Forelimb muscle (tissue), 1 donor: Measurements from ENCODE around the gene RPEL1. TPM values are rescaled to one million over a fixed set of nuclear protein-coding genes. Genes with fewer than 3 reads are reported as not detected.
"Not testable (repeated sequence)": the region's sequence is repeated elsewhere in the genome, so short reads cannot be mapped to it uniquely, and the experiment has no call there.

ENCODE experiments used
- DNase-seq: peaks from one replicate; pipeline ENCODE4 v3.0.0-alpha.2; 2013; ENCODE audit warnings: low read depth
- polyA plus RNA-seq: library from polyadenylated mRNA; unstranded; fragments of 120-200 nt; gene quantifications from one replicate; pipeline ENCODE4 v1.2.1, GENCODE V29; 2013; ENCODE audit not compliant: insufficient read length

RPEL1 gene
- polyA plus RNA-seq: not detected

DNA sequence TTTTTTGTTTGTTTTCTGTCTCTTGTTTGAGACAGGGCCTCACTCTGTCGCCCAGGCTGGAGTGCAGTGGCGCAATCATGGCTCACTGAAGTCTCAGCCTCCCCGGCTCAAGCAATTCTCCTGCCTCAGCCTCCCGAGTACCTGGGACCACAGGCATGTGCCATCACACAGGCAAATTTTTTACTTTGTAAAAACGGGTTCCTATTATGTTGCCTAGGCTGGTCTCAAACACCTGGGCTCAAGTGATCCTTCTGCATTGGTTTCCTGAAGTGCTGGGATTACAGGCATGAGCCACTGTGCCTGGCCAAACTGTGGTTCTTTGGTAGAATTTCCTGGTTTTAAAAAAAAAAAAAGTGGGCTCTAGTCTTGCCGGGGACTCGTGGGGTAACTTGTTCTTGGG lies at the start of gene RPEL1:
Gene RPEL1 (plus strand): TSS at position 301 of the 400 bp plus-strand sequence. CDS start 110 bp downstream, outside the sequence.
- DNase-seq: not testable (repeated sequence)

DNA sequence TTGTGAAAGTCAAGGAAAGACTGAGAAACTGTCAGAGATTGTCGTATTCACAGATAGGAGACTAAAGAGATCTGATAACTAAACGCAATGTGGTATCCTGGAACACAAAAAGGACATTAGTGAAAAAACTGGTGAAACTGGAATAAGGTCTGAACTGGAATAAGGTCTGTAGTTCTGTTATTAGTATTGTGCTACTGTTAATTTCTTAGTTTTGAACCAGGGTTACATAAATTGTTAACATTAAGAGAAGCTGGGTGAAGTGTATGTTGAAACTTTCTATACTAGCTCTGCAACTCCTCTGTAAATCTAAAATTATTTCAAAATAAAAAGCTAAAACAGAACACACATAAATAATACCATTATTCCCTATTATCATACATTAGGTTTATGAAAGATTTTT lies 49.2 kb upstream of the RPEL1 start:
- DNase-seq: no peak

DNA sequence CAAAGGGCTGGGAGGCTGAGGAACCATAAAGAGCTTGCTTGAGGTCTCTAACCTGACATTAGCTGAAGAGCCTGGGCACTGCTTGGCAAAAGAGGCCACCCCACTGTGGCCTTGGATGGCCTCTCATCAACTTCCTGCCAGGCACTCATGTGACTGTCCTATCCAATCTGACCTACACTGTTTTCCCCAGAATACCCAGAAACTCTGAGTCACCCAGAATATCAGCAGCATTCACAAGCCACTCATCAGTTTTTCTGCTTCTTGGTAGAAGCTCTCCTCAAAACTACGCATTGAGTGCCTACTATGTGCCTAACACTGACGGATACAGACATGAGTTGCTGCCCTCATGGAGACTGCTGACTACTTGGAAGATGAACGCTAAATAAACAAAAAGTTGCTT lies 48.5 kb upstream of the RPEL1 start:
- no peak for DNase-seq

DNA sequence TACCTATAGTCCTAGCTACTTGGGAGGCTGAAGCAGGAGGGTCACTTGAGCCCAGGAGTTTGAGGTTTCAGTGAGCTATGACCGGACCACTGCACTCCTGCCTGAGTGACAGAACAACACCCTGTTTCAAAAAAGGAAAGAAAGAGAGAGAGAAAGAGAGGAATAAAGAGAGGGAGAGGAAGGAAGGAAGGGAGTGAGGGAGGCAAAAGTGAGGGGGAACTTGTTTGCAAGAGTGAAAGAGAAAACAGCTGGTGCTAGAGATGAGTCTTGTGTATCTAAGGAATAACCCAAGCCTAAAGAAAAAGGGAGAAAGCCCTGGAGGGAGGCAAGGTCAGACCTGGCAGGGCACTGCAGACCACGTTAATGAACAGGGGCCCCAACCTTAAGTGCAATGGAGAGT lies 47.8 kb upstream of the RPEL1 start:
- no peak for DNase-seq

DNA sequence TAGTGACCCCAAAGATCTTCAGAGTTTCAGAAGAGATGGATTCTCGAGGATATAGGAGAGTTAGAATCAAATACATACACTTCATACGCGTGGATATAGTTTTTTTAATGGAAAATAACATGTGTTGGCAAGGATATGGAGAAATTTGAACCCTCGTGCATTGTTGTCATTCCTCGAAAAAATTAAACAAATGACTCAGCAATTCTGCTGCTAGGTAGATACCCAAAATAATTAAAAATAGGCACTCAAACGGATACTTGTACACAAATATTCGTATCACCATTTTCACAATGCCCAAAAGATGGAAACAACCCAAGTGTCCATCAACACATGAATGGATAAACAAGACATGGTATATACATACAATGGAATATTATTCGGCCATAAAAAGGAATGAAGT lies 47.0 kb upstream of the RPEL1 start:
- no peak for DNase-seq

DNA sequence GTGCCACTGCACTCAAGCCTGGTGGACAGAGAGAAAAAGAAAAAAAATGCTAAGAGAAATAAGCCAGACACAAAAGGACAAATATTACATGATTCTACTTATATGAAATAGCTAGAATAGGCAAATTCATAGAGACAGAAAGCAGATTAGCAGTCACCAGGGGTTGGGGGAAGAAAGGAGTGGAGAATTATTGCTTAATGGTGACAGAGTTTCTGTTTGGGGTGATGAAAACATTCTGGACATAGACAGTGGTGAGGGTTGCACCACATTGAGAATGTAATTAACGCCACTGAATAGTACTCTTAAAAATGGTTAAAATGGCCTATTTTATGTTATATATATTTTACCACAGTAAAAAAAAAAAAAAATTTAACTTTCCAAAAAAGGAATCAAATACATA lies 46.2 kb upstream of the RPEL1 start:
- no peak for DNase-seq

DNA sequence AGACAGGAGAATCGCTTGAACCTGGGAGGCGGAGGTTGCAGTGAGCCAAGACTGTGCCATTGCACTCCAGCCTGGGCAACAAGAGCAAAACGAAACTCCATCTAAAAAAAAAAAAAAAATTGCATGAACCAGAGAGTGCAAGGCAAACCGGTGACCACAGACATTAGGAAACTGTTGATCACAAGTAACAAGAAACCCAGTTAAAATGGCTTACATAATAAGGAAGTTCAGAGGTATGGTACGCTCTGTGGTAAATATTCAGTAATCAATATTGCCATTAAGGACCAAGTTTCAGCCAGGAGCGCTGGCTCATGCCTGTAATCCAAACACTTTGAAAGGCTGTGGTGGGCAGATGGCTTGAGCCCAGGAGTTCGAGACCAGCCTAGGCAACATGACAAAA lies 43.4 kb upstream of the RPEL1 start:
- no peak for DNase-seq

DNA sequence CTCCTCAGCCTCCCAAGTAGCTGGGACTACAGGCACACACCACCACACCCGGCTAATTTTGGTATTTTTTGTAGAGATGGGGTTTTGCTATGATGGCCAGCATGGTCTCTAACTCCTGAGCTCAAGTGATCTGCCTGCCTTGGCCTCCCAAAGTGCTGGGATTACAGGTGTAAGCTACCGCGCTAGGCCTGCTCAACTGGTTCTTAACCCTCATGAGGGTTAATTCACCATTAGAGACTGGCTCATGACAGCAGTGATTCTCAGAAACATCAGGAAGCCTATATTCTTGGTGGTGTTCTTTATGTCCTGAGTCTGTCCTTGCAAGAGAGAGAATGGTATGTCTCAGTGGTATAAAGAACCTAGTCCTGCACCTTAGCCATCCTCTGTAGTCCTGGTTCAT lies 42.2 kb upstream of the RPEL1 start:
- DNase-seq: no peak

DNA sequence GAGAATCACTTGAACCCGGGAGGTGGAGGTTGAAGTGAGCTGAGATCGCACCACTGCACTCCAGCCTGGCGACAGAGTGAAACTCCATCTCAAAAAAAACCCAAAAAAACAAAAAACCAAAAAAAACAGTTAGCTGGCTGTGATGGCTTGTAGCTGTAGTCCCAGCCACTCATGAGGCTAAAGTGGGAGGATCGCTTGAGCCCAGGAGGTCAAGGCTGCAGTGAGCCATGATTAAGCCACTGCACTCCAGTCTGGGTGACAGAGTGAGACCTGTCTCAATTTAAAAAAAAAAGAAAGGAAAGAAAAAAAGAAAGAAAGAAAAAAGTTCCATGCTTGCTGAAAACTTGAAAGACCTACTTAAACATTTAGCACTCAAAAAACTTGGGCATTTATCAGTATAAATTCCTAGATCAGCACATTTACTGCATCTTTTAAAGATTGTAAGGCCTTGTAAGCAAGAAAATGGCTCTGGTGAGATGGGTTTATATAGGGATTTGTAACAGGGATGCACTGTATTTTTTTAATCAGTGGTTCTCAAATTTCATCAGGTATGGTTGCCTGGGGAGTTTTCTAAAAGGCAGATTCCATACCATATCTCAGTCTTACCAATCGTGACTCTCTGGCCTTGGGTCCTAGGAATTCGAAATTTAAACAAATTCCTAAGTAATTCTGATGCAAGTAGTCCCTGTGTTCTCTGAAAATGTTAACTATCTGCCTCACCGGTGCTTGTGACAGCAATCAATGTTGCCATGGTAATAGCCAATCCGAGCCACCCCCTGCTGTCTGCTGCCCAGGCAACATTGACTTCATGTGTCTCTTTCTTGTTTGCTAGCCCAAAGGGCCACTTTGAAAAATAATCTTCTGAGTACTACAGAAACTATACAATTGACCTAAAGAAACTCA lies 41.1 kb upstream of the RPEL1 start:
- no peak for DNase-seq

DNA sequence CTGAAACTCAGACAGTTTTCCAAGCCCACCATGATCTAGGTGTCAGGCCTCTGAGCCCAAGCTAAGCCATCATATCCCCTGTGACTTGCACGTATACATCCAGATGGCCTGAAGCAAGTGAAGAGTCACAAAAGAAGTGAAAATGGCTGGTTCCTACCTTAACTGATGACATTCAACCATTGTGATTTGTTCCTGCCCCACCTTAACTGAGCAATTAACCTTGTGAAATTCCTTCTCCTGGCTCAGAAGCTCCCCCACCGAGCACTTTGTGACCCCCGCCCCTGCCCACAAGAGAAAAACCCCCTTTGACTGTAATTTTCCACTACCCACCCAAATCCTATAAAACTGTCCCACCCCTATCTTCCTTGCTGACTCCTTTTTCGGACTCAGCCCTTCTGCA lies 40.3 kb upstream of the RPEL1 start:
- DNase-seq: not testable (repeated sequence)

DNA sequence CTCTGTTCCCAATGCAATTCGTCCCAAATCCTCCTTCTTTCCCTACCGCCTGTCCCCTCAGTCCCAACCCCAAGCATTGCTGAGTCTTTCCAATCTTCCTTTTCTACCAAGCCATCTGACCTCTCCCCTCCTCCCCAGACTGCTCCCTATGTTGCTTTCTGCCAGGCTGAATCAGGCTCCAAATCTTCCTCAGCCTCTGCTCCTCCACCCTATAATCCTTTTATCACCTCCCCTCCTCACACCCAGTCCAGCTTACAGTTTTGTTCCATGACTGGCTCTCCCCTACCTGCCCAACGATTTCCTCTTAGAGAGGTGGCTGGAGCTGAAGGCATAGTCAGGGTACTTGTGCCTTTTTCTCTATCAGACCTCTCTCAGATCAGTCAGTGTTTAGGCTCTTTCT lies 39.0 kb upstream of the RPEL1 start:
- DNase-seq: not testable (repeated sequence)

DNA sequence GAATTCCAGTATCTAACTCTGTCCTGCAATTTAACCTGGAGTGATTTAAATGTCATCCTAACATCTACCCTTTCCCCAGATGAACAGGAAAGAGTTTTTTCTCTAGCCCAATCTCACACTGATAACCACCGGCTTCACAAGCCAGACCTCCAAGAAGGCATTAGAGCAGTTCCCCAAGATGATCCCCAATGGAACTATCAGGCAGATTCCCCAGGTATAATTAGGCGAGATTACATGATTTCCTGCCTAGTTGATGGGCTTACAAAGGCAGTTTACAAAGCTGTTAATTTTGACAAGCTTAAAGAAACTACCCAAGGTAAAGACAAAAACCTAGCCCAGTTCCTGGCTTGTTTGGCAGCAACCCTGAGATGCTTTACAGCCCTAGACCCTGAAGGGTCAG lies 38.5 kb upstream of the RPEL1 start:
- no peak for DNase-seq

DNA sequence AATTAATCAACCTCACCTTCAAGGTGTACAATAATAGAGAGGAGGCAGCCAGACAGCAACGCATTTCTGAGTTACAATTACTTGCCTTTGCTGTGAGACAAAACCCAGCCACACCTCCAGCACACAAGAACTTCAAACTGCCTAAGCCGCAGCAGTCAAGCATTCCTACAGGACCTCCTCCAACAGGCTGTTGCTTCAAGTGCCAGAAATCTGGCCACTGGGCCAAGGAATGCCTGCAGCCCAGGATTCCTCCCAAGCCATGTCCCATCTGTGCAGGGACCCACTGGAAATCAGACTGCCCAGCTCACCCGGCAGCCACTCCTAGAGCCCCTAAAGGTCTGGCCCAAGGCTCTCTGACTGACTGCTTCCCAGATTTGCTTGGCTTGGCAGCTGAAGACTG lies 38.0 kb upstream of the RPEL1 start:
- DNase-seq: not testable (repeated sequence)

DNA sequence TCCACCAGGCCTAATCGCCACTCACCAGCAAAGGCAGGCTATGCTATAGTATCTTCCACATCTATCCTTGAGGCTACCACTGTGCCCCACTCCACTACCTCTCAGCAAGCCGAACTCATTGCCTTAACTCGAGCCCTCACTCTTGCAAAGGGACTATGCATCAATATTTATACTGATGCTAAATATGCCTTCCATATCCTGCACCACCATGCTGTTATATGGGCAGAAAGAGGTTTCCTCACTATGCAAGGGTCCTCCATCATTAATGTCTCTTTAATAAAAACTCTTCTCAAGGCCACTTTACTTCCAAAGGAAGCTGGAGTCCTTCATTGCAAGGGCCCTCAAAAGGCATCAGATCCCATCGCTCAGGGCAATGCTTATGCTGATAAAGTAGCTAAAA lies 35.4 kb upstream of the RPEL1 start:
- DNase-seq: not testable (repeated sequence)

DNA sequence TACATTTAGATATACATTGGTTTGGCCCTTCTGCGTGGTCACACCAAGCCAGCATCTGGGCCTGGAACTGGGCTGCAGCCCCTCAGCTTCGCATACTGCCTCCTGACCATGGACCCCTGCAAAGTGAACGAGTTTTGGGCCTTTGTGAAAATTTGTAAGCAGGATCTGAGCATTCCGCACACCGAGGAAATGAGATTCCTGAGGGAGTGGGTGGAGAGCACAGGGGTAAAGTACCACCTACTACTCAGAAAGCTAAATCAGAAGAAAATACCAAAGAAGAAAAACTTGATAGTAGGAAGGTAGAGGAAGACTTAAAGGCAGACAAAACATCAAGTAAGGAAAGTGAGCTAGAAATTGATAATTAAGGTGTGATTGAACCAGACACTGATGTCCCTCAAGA lies 30.1 kb upstream of the RPEL1 start:
- DNase-seq: no peak

DNA sequence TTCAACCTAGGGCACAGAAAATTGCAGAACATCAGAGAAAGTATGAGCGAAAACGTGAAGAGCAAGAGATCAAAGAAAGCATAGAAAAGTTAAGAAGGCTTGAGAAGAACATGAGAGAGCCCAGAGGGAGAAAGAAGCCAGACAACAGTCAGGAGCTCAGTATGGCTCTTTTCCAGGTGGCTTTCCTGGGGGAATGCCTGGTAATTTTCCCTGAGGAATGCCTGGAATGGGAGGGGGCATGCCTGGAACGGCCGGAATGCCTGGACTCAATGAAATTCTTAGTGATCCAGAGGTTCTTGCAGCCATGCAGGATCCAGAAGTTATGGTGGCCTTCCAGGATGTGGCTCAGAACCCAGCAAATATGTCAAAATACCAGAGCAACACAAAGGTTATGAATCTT lies 29.3 kb upstream of the RPEL1 start:
- not testable (repeated sequence) for DNase-seq

DNA sequence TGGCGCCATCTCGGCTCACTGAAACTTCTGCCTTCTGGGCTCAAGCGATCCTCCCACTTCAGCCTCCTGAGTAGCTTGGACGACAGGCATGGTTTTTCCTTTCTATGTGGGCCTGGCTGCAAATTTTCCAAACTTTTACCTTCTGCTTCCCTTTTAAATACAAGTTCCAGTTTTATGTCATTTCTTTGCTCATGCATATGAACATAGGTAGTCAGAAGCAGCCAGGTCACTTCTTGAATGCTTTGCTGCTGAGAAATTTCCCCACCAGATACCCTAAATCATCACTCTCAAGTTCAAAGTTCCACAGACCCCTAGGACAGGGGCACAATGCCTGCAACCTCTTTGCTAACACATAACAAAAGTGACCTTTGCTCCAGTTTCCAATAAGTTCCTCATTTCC lies 21.6 kb upstream of the RPEL1 start:
- no peak for DNase-seq

DNA sequence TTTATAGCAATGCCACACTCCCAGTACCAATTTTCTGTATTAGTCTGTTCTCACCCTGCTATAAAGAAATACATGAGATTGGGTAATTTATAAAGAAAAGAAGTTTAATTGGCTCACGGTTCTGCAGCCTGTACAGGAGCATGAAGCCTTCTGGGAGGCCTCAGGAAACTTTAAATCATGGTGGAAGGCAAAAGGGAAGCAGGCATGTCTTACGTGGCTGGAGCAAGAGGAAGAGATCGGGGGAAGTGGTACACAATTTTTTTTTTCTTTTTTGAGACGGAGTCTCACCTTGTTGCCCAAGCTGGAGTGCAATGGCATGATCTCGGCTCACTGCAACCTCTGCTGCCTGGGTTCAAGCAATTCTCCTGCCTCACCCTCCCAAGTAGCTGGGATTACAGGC lies 21.0 kb upstream of the RPEL1 start:
- DNase-seq: not testable (repeated sequence)

DNA sequence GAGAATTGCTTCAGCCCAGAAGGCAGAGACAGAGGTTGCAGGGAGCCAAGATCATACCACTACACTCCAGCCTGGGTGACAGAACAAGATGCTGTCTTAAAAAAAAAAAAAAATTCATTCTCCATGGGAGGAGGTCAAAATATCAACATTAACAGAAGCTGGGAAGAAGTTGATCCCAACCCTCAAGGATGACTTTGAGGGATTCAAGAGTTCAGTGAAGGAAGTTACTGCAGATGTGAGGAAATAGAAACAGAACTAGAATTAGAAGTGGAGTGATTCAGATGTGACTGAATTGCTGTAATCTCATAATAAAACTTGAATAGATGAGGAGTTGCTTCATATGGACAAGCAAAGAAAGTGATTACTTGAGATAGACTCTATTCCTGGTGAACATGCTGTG lies 19.7 kb upstream of the RPEL1 start:
- DNase-seq: no peak

DNA sequence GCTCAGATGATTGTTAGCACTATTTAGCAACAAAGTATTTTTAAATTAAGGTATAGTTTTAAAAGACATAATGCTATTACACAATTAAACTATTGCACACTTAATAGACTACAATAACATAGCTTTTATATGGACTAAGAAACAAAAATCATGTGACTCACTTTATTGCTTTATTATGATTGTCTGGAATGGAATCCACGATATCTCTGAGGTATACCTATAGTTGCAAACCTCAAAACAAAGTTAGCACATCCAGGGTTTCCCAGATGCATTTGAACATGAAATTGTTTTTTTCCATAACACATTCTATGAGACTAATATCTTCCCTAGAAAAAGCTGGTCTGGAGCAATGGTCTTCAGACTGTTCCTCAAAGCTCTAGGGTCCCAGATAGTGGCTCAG lies 18.3 kb upstream of the RPEL1 start:
- no peak for DNase-seq

DNA sequence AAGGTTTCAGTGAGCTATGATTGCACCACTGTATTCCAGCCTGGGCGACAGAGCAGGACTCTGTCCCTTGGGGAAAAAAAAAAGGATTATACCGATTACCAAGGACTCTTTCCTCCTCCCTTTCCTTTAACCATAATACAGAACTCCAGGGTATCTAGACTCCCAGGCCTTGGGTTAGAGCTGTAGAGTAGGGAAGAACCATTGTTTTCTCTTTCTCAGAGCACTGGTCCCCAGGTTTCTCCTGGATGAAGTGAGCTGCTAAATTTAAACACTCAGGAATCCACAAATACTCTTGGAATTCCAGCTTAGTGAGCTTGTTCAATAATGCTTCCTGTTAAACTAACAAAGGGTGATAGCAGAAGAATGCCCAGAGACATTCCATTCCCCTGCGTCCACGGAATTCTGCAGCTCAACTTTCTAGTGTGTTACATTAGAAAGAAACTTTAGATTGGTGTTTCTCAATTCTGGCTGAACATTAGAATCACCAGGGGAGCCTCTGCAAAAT lies 14.6 kb upstream of the RPEL1 start:
- DNase-seq: no peak

DNA sequence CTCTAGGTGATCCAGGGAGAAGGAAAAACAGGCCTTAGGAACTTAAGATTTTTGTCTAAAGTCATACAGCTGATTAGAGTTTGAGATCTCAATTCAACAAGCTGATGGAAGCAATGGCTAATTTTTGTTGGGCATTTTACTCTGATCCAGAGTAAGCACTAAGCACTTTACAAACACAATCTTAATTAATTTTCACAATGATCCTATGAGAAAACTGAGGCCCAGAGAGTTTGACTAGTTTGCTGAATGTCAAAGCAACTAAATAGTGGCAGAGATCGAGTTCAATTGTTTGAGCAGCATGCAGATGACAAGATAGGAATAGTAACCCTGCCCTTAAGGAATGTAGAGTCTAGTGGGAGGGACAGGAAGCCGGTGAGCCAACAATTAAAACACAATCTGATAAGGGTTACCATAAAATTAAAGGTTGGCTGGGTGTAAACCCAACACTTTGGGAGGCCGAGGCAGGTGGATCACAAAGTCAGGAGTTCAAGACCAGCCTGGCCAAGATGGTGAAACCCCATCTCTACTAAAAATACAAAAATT lies 13.5 kb upstream of the RPEL1 start:
- no peak for DNase-seq

DNA sequence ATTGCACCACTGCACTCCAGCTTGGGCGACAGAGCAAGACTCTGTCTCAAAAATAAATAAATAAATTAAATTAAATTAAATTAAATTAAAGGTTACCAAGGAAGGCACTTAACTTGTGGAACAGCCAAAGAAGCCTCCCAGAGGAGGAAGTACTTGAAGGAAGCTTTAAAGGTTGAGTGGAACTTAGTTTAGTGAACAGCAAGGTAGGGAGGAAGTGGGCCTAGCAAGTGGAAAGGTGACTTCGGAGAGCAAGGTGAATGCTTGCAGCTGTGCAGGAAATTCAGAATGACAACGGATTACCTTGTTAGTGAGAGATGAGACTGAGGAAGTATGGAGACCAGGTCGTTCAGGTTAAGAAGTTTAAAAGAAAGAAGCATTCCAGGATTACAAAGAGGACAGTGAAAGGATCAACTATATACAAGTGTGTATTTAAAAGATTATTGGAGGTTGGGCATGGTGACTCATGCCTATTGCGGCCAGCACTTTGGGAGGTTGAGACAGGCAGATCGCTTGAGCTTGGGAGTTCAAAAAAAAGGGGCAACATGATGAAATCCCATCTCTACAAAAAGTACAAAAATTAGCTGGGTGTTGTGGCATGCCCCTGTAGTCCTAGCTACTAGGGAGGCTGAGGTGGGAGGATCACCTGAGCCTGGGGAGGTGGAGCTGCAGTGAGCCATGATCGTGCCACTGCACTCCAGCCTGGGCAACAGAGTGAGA lies 12.8 kb upstream of the RPEL1 start:
- no peak for DNase-seq
